ENCODE results near the gene LARGE1. TPM values are rescaled to one million over a fixed set of nuclear protein-coding genes. Genes with fewer than 3 reads are reported as not detected.
A peak's percentile ranks its signal among the peaks of the same experiment; 100 is the strongest.

LARGE1 gene
- total RNA-seq, result 1 to 10 TPM in 1 of 2 experiments, under 1 TPM in 1; 0.58 to 1.1 TPM

DNA sequence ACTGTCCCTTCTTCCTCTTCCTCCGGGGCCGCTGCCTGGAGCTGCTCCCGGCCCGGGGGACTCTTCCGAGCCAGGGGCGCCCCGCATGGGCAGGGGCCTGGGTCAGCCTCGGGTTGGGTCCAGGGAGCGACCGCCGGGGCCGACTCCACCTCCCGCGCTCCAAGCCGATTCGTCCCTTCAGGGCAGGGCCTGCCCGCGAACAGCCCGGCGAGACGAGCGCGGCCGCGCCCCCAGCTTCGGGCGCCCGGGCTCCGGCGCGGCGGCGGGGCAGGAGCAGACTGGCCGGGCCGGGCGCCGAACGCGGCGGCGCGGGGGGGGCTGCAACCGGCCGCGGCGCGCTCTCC is at the start of gene LARGE1:
Gene LARGE1, minus strand, starts transcription at position 280 of the 344 bp plus-strand sequence.
- no peak for ATAC-seq
- Mint-ChIP-seq H3K4me1 (peaks cover 10% of the 10 kb centered on the region), H3K9me3 (ENCODE audit: low read depth) (no peaks in the 10 kb centered on the region), H3K36me3 (peaks cover 2% of the 10 kb centered on the region), H3K27ac (no peak within 1 kb of the TSS), H3K4me3 (peak within 1 kb of the TSS; percentile 7), H3K27me3 (peaks cover 53% of the 10 kb centered on the region)
- no peak for DNase-seq
- CTCF ChIA-PET, result no interaction called here

GRCh38 chr22:33969045-33969444 is 48.8 kb upstream of the LARGE1 start:
- CTCF ChIA-PET, result no interaction called here

GRCh38 chr22:33964121-33964520 is 43.8 kb upstream of the LARGE1 start:
- no peak for ATAC-seq
- Mint-ChIP-seq H3K36me3 (no peaks in the 10 kb centered on the region), H3K27ac (no peak overlapping the region), H3K4me1 (no peaks in the 10 kb centered on the region), H3K9me3 (ENCODE audit: low read depth) (peaks cover 2% of the 10 kb centered on the region), H3K4me3 (no peak overlapping the region), H3K27me3 (no peaks in the 10 kb centered on the region)
- DNase-seq, result no peak
- CTCF ChIA-PET, result no interaction called here

More at GRCh38 chr22:33969045-33969444, 48.8 kb upstream of the LARGE1 start:
- no peak overlapping the region for H3K27ac Mint-ChIP-seq
- DNase-seq, result no peak
- H3K4me3 Mint-ChIP-seq, result no peak overlapping the region
- no peak for ATAC-seq
- no peaks in the 10 kb centered on the region for H3K36me3 Mint-ChIP-seq
- peaks cover 3% of the 10 kb centered on the region for H3K9me3 Mint-ChIP-seq (ENCODE audit: low read depth)
- H3K4me1 Mint-ChIP-seq, result no peaks in the 10 kb centered on the region
- no peaks in the 10 kb centered on the region for H3K27me3 Mint-ChIP-seq

- DNase-seq (no peak), ATAC-seq (no peak)
- CTCF ChIA-PET, result no interaction called here
- no peaks in the 10 kb centered on the region for H3K36me3 Mint-ChIP-seq
- peaks cover 2% of the 10 kb centered on the region for H3K9me3 Mint-ChIP-seq (ENCODE audit: low read depth)
- no peaks in the 10 kb centered on the region for H3K27me3 Mint-ChIP-seq
- no peak overlapping the region for H3K4me3 Mint-ChIP-seq
- H3K4me1 Mint-ChIP-seq, result no peaks in the 10 kb centered on the region
- H3K27ac Mint-ChIP-seq, result no peak overlapping the region
Measured at GRCh38 chr22:33962409-33962808, 42.1 kb upstream of the LARGE1 start.

DNA sequence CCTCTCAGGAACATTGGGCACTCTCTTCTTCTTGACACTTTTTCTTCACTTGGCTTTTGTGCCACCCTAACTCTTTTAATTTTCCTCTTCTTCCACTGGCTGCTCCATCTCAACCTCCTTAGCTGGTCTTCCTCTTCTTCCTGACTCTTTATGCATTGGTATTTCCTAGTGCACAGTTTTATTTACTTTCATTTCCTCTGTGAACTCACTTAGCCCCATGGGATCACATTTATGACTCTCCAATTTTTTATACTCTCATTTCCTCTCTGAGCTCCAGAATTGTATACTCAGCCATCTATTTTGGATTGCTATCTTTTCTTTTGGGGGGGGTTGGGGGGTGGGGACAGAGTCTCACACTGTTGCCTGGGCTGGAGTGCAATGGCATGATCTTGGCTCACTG is 38.5 kb upstream of the LARGE1 start:
- Mint-ChIP-seq H3K36me3 (no peaks in the 10 kb centered on the region), H3K27ac (no peak overlapping the region), H3K4me3 (no peak overlapping the region), H3K4me1 (no peaks in the 10 kb centered on the region), H3K27me3 (no peaks in the 10 kb centered on the region), H3K9me3 (ENCODE audit: low read depth) (peaks cover 2% of the 10 kb centered on the region)
- DNase-seq (no peak), ATAC-seq (no peak)
- CTCF ChIA-PET, result no interaction called here

DNA sequence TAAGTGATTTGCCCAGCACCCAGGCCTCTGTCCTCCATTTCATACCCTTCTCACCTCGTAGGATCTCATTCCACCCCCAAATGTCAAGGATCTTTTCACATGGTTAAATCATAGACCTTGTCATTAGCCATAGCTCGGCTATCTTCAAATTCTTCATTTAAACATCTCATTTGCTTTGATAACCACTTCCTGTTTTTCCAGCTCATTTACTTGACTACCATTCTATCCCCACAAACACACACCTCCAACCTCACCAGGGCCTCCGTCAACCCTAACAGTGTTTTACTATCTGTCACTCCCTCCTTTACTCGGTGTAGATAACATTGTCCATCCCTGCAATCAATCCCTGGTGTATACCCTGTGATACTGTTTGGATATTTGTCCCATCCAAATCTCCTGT is 36.8 kb upstream of the LARGE1 start:
- peaks cover 2% of the 10 kb centered on the region for H3K9me3 Mint-ChIP-seq (ENCODE audit: low read depth)
- H3K4me3 Mint-ChIP-seq, result no peak overlapping the region

DNA sequence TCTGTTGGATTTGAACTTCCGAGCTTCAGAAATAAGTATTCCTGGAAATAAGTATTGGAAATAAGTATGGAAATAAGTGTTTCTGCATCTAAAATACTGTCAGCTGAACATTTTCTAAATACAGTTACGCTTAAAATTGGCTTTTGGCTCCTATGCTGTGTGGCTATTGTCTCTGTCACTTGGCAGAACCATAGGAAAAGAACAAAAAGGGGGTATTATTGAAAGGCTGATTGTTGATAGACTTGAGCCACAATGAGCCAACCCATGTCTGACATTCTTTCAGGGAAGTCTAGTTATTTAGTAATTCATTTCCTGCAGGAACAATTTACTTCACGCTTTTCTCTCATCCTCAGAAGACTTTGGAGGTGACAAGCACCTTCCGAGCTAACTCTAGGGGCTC is 32.5 kb upstream of the LARGE1 start:
- CTCF ChIA-PET, result no interaction called here
- peaks cover 3% of the 10 kb centered on the region for H3K9me3 Mint-ChIP-seq (ENCODE audit: low read depth)
- H3K27ac Mint-ChIP-seq, result no peak overlapping the region
- DNase-seq (no peak), ATAC-seq (no peak)
- no peak overlapping the region for H3K4me3 Mint-ChIP-seq
- H3K36me3 Mint-ChIP-seq, result no peaks in the 10 kb centered on the region
- H3K27me3 Mint-ChIP-seq, result no peaks in the 10 kb centered on the region
- H3K4me1 Mint-ChIP-seq, result no peaks in the 10 kb centered on the region

More for the DNA sequence above, 36.8 kb upstream of the LARGE1 start:
- no peak for DNase-seq
- Mint-ChIP-seq H3K27me3 (no peaks in the 10 kb centered on the region), H3K36me3 (no peaks in the 10 kb centered on the region), H3K27ac (no peak overlapping the region), H3K4me1 (no peaks in the 10 kb centered on the region)
- CTCF ChIA-PET, result no interaction called here
- ATAC-seq, result no peak

DNA sequence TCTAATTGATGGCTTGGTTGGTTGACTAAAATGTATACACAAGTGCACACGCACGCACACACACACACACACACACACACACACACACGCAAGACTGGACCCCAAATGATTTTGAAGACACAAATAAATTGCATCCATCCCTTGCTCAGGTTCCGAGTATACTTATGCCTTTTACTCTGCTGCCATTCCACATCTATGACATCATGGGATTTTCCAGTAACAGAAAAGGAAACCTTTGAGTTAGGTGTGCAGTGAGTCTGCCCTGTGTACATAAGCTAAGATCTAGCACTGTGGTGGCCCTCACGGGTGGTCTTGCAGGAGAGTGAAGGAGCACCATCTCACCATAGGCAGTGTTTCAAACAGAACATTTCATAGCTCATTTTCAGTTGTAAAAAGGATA is 20.5 kb upstream of the LARGE1 start:
- no peak overlapping the region for H3K4me3 Mint-ChIP-seq
- H3K4me1 Mint-ChIP-seq, result no peaks in the 10 kb centered on the region

DNA sequence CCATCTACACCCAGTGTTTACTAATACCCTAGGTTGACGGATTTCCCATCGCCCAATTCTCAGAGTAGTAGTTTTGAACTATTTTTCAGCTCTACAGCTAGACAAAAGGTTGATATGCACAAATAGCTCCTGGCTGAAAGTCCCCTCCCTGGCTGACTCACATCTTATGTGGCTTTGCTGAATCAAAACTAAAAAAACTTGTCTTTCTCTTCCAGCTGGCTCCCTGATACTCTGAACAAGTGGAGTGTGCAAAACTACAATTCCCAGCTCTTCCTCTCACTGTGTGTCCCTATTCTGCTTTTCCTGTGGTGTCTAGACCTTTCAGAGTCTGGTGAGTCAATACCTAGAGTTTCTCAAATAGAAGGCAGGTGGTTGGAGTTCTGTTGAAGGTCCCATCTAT is 12.7 kb upstream of the LARGE1 start:
- DNase-seq (no peak), ATAC-seq (no peak)
- H3K4me1 Mint-ChIP-seq, result no peaks in the 10 kb centered on the region
- H3K4me3 Mint-ChIP-seq, result no peak overlapping the region
- H3K27ac Mint-ChIP-seq, result no peak overlapping the region
- H3K27me3 Mint-ChIP-seq, result no peaks in the 10 kb centered on the region
- peaks cover 2% of the 10 kb centered on the region for H3K9me3 Mint-ChIP-seq (ENCODE audit: low read depth)
- CTCF ChIA-PET, result no interaction called here
- no peaks in the 10 kb centered on the region for H3K36me3 Mint-ChIP-seq

More for the DNA sequence above, 20.5 kb upstream of the LARGE1 start:
- CTCF ChIA-PET, result no interaction called here
- Mint-ChIP-seq H3K36me3 (no peaks in the 10 kb centered on the region), H3K27me3 (no peaks in the 10 kb centered on the region), H3K9me3 (ENCODE audit: low read depth) (peaks cover 6% of the 10 kb centered on the region), H3K27ac (no peak overlapping the region)
- ATAC-seq, result no peak
- no peak for DNase-seq

DNA sequence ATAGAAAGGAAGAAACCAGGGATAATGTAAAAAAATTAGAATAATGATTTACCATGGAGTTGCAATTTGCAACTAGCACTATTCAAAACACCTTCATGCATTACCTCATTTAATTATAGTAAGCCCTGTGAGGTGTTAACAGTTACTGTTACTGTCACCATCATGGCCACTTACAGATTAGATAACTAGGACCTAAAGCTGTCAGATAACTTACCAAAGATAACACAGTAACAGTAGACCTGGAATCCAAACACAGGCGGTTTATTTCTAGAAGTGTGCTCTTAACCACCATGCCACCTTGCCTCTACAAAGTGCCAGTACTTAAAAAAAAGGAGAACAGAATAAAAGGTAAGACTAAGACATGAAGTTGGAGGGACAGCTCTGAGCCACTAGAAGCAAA is 11.1 kb upstream of the LARGE1 start:
- no peak overlapping the region for H3K4me3 Mint-ChIP-seq

DNA sequence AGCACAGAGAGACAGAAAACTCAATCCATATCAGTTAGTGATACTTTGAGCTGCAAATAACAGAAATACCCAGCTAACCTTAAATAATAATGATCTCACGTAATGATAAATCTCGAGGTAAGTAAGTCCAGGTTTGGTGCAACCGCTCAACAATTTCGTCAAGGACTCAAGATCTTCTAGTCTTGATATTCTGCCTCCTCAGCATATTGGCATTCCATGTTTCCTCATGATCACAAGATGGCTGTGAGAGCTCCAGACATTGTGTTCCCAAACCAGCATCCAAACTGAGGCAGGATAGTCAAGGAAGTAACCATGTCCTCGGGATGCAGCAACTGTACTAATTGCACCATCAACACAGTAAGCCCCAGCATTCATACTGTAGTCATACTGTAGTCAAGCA is 7.5 kb upstream of the LARGE1 start:
- DNase-seq, result no peak
- Mint-ChIP-seq H3K4me1 (peaks cover 2% of the 10 kb centered on the region), H3K4me3 (no peak overlapping the region), H3K27ac (no peak overlapping the region), H3K9me3 (ENCODE audit: low read depth) (no peaks in the 10 kb centered on the region), H3K27me3 (peaks cover 14% of the 10 kb centered on the region), H3K36me3 (peaks cover under 1% of the 10 kb centered on the region)
- CTCF ChIA-PET, result no interaction called here
- ATAC-seq, result no peak

More for the DNA sequence above, 11.1 kb upstream of the LARGE1 start:
- Mint-ChIP-seq H3K4me1 (no peaks in the 10 kb centered on the region), H3K36me3 (no peaks in the 10 kb centered on the region), H3K27ac (no peak overlapping the region), H3K27me3 (no peaks in the 10 kb centered on the region), H3K9me3 (ENCODE audit: low read depth) (peaks cover 2% of the 10 kb centered on the region)
- ATAC-seq, result no peak
- DNase-seq, result no peak
- CTCF ChIA-PET, result interaction anchor here (0.6 to 1.2 kb wide), 2 partner anchors 9 to 255 kb away, joined by 3 read pairs; no protein-coding TSS in a partner anchor

- CTCF ChIA-PET, result no interaction called here
- ATAC-seq (no peak), DNase-seq (no peak)
- Mint-ChIP-seq H3K4me1 (peaks cover 8% of the 10 kb centered on the region), H3K27me3 (peaks cover 27% of the 10 kb centered on the region), H3K27ac (no peak overlapping the region), H3K9me3 (ENCODE audit: low read depth) (no peaks in the 10 kb centered on the region), H3K36me3 (peaks cover 2% of the 10 kb centered on the region), H3K4me3 (no peak overlapping the region)
Measured at GRCh38 chr22:33925194-33925593, 4.9 kb upstream of the LARGE1 start.

- Mint-ChIP-seq H3K4me1 (peaks cover 10% of the 10 kb centered on the region), H3K27ac (no peak overlapping the region), H3K36me3 (peaks cover 2% of the 10 kb centered on the region), H3K27me3 (peaks cover 35% of the 10 kb centered on the region), H3K4me3 (no peak overlapping the region), H3K9me3 (ENCODE audit: low read depth) (no peaks in the 10 kb centered on the region)
- CTCF ChIA-PET, result no interaction called here
- DNase-seq (peak; percentile 42), ATAC-seq (no peak)
Measured at GRCh38 chr22:33923660-33924246, 3.5 kb upstream of the LARGE1 start.

GRCh38 chr22:33923033-33923432 is 2.8 kb upstream of the LARGE1 start:
- Mint-ChIP-seq H3K4me3 (peak overlapping the region; percentile 26), H3K27me3 (peaks cover 43% of the 10 kb centered on the region), H3K27ac (no peak overlapping the region), H3K4me1 (peaks cover 10% of the 10 kb centered on the region), H3K9me3 (ENCODE audit: low read depth) (no peaks in the 10 kb centered on the region), H3K36me3 (peaks cover 2% of the 10 kb centered on the region)
- CTCF ChIA-PET, result no interaction called here
- ATAC-seq, result no peak
- DNase-seq, result no peak

DNA sequence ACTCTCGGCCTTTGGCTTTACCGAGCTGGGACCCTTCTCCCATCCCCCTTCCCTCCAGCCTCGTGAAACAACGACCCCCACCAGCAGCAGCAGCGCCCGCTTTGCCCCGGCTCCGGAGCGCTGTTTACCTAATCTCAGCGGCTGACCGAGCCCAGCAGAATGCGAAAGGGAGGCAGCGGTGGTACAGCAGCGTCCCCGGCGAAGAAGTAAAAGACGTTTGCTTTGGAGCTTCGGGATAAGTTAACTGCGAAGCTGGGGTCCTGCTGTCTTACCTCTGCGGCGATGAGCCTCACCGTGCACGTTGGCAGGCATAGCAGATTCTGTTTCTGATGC is 2.0 kb upstream of the LARGE1 start:
- peaks cover 10% of the 10 kb centered on the region for H3K4me1 Mint-ChIP-seq
- no peak overlapping the region for H3K27ac Mint-ChIP-seq
- ATAC-seq, result no peak
- no peak for DNase-seq
- peaks cover 50% of the 10 kb centered on the region for H3K27me3 Mint-ChIP-seq
- no peaks in the 10 kb centered on the region for H3K9me3 Mint-ChIP-seq (ENCODE audit: low read depth)
- H3K4me3 Mint-ChIP-seq, result peak overlapping the region; percentile 26
- CTCF ChIA-PET, result interaction anchor here (0.9 kb wide), 1 partner anchor 9 kb away, joined by 3 read pairs; no protein-coding TSS in a partner anchor
- H3K36me3 Mint-ChIP-seq, result peaks cover 2% of the 10 kb centered on the region

Measured in activated CD8-positive, alpha-beta memory T cell treated with anti-CD3 and anti-CD28 coated beads, Interleukin-2, amount 10 ng/mL, durations not matched to agents 7 days and 5 days (primary cell).